Psoas muscle (tissue), 8 donors: ENCODE results near the gene EPB41L2. TPM values are rescaled to one million over a fixed set of nuclear protein-coding genes. Genes with fewer than 3 reads are reported as not detected.

Experiments
- ATAC-seq, 4 donors: fragments of 200-7000 bp; cut with Tn5 transposase; one replicate each; pipeline ENCODE4 v1.9.1; 2020; ENCODE audit warnings: moderate library complexity in 3 of 4, mild to moderate bottlenecking in 2 of 4
- DNase-seq, 2 donors: peaks; one replicate each; pipeline ENCODE4 v3.0.0-alpha.2; 2020
- H3K27ac ChIP-seq: fragments of 200-600 bp; one replicate; pipeline ENCODE4 v1.8.0; 2022
- H3K27me3 ChIP-seq, 3 donors: fragments of 200-600 bp in 1 of 3; one replicate each; pipeline versions ENCODE4 v1.6.1 to v1.8.0; 2013 to 2022; ENCODE audit warnings: low read length in 2 of 3, mild to moderate bottlenecking in 2 of 3, moderate library complexity in 1 of 3; ENCODE audit not compliant: insufficient read depth in 3 of 3
- H3K36me3 ChIP-seq, 2 donors: fragments of 200-600 bp in 1 of 2; one replicate each; pipeline versions ENCODE4 v1.6.1 to v1.8.0; 2013 to 2022; ENCODE audit warnings: low read depth in 1 of 2, mild to moderate bottlenecking in 1 of 2, moderate library complexity in 1 of 2; ENCODE audit not compliant: insufficient read depth in 1 of 2
- H3K4me1 ChIP-seq: fragments of 200-600 bp; one replicate; pipeline ENCODE4 v1.8.0; 2022
- H3K4me3 ChIP-seq: fragments of 200-600 bp; one replicate; pipeline ENCODE4 v1.8.0; 2022; ENCODE audit warnings: mild to moderate bottlenecking
- H3K9me3 ChIP-seq: fragments of 200-600 bp; one replicate; pipeline ENCODE4 v1.8.0; 2022
- CTCF ChIP-seq: fragments of 200-600 bp; IDR thresholded peaks from one replicate; pipeline ENCODE4 v1.8.0; 2022; ENCODE audit warnings: antibody characterized with exemption
- WGBS, 3 donors: extraction: QIAGEN DNeasy Blood & Tissue Kit; methylation state at CpG; one replicate each; pipeline versions ENCODE4 v1.1.6 to v1.1.7; 2013; 5-methylcytosine and 5-hydroxymethylcytosine counted together
- intact Hi-C, 2 donors: fragments of 100-400 bp; cut with DNase I; formaldehyde crosslinking; loops; one replicate each; pipeline versions ENCODE4 v1.11.0 to v1.14.2; 2022
- polyA plus RNA-seq, 3 donors: library from polyadenylated mRNA; stranded (reverse); fragments of 200-250 nt; gene quantifications; one replicate each; pipeline ENCODE4 v1.2.3, GENCODE V29; 2013
- total RNA-seq, 4 donors: library from RNA; stranded (reverse); fragmentation: NEBNext Ultra II Directional in 2 of 4; extraction: Animal tissue kit (Norgen Biotek cat#: 25700) in 2 of 4; gene quantifications; one replicate each; pipeline versions ENCODE4 v1.2.1 to v1.2.4, GENCODE V29; 2021 to 2023
- donor health status: healthy with polysubstance abuse.
- donor health status: DM: no; HTN: no; CAD: no; lungs with moderate emphysema.
- donor health status: Bipolar disorder and iron deficiency.
- donor health status: healthy.
- donor health status: DM: yes; HTN: yes; CAD: no.
- donor health status: DM: no; HTN: no; CAD: no.
- donor health status: DM: no; HTN: no; CAD: no.
- donor health status: DM: yes; HTN: yes; CAD: no.

The EPB41L2 gene
- total and polyA plus RNA-seq, 7 donors = 8.5 to 75.7 (median 22.7) TPM

- WGBS, 3 donors = 83% methylated on average over 8 of the region's 8 CpGs
- ATAC-seq = no peak
- H3K4me1 ChIP-seq = no peaks in the 10 kb centered on the region
Measured at GRCh38 chr6:131037194-131037897, 25.7 kb downstream of the EPB41L2 start.

DNA sequence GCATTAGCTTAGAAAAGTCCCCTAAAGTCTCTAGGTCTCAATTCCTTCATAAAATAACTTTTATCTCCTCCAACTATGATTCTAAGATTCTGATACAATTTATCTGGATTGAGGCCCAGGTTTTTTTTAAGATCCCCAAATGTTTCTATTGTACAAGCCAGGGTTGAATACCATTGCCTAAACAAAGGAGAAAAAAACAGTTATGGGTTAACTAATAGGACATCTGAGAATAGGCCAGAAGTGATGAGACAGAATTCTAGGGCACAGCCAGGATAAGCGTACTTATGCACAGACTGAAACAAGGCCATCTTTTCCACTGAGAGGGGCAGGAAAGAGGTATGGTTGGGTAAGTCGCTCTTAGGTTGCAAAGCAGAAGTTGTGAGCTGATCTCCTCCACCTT is 26.4 kb downstream of the EPB41L2 start:
- Histone ChIP-seq H3K27ac (no peak overlapping the region), H3K36me3 (no peaks in the 10 kb centered on the region), H3K9me3 (no peaks in the 10 kb centered on the region), H3K27me3 (no peaks in the 10 kb centered on the region), H3K4me3 (no peak overlapping the region), H3K4me1 (no peaks in the 10 kb centered on the region)
- ATAC-seq (no peak), DNase-seq (no peak)
- no peak for TF ChIP-seq CTCF
- intact Hi-C loops = no loop called here
- 87 to 89% (median 88%) methylated on average over 2 of the region's 2 CpGs for WGBS, 3 donors

More at GRCh38 chr6:131037194-131037897, 25.7 kb downstream of the EPB41L2 start:
- H3K9me3 ChIP-seq = no peaks in the 10 kb centered on the region
- H3K27ac ChIP-seq = no peak overlapping the region
- TF ChIP-seq CTCF = no peak
- H3K27me3 ChIP-seq = no peaks in the 10 kb centered on the region
- intact Hi-C loops = no loop called here
- H3K4me3 ChIP-seq = no peak overlapping the region
- DNase-seq = no peak
- no peaks in the 10 kb centered on the region for H3K36me3 ChIP-seq

- no peak for DNase-seq
- Histone ChIP-seq H3K27me3 (no peaks in the 10 kb centered on the region), H3K4me3 (no peak overlapping the region), H3K27ac (no peak overlapping the region), H3K9me3 (no peaks in the 10 kb centered on the region), H3K4me1 (no peaks in the 10 kb centered on the region), H3K36me3 (no peaks in the 10 kb centered on the region)
- 84 to 92% (median 88%) methylated on average over 3 of the region's 3 CpGs for WGBS, 3 donors
- TF ChIP-seq CTCF = no peak
- intact Hi-C loops = no loop called here
- ATAC-seq = no peak
Measured at GRCh38 chr6:131036143-131036542, 26.9 kb downstream of the EPB41L2 start.

- WGBS, 3 donors = 87 to 95% (median 90%) methylated on average over 1 of the region's 1 CpG
Measured at GRCh38 chr6:131035582-131035981, 27.5 kb downstream of the EPB41L2 start.

More at GRCh38 chr6:131035582-131035981, 27.5 kb downstream of the EPB41L2 start:
- ATAC-seq = no peak
- Histone ChIP-seq H3K9me3 (no peaks in the 10 kb centered on the region), H3K27ac (no peak overlapping the region), H3K4me1 (no peaks in the 10 kb centered on the region), H3K4me3 (no peak overlapping the region), H3K36me3 (no peaks in the 10 kb centered on the region), H3K27me3 (no peaks in the 10 kb centered on the region)
- TF ChIP-seq CTCF = no peak
- no peak for DNase-seq
- intact Hi-C loops = no loop called here
